Measurements from ENCODE around the gene GPR119.
A peak's percentile ranks its signal among the peaks of the same experiment; 100 is the strongest.
"Not testable (repeated sequence)": the region's sequence is repeated elsewhere in the genome, so short reads cannot be mapped to it uniquely, and the experiment has no call there.

The GPR119 gene

GRCh38 chrX:130385520-130385919 lies at the start of gene GPR119:
GPR119 (minus strand) TSS chrX:130385674; CDS start chrX:130385447, 227 bp downstream.
- DNase-seq (ENCODE audit: low read depth in 2 of 2): no peak

GRCh38 chrX:130429236-130429635 lies 43.8 kb upstream of the GPR119 start:
- not testable (repeated sequence) for DNase-seq (ENCODE audit: low read depth in 2 of 2)

GRCh38 chrX:130426531-130426930 lies 41.1 kb upstream of the GPR119 start:
- no peak for DNase-seq (ENCODE audit: low read depth in 2 of 2)

GRCh38 chrX:130419263-130419662 lies 33.8 kb upstream of the GPR119 start:
- DNase-seq (ENCODE audit: low read depth in 2 of 2): no peak

GRCh38 chrX:130418740-130419139 lies 33.3 kb upstream of the GPR119 start:
- no peak for DNase-seq (ENCODE audit: low read depth in 2 of 2)

- no peak for DNase-seq (ENCODE audit: low read depth in 2 of 2)
Measured at GRCh38 chrX:130418066-130418465, 32.6 kb upstream of the GPR119 start.

- no peak for DNase-seq (ENCODE audit: low read depth in 2 of 2)
Measured at GRCh38 chrX:130416785-130417184, 31.3 kb upstream of the GPR119 start.

- DNase-seq (ENCODE audit: low read depth in 2 of 2): no peak
Measured at GRCh38 chrX:130415201-130415600, 29.7 kb upstream of the GPR119 start.

- DNase-seq (ENCODE audit: low read depth in 2 of 2): no peak
Measured at GRCh38 chrX:130414800-130415199, 29.3 kb upstream of the GPR119 start.

- no peak for DNase-seq (ENCODE audit: low read depth in 2 of 2)
Measured at GRCh38 chrX:130413415-130413814, 27.9 kb upstream of the GPR119 start.

- no peak for DNase-seq (ENCODE audit: low read depth in 2 of 2)
Measured at GRCh38 chrX:130402208-130402684, 16.8 kb upstream of the GPR119 start.

GRCh38 chrX:130401415-130402207 lies 16.1 kb upstream of the GPR119 start, which contains the start of gene RBMX2:
RBMX2 (plus strand) TSS chrX:130401987; CDS start chrX:130402033, 46 bp downstream.
- DNase-seq (ENCODE audit: low read depth in 2 of 2): peak; percentile 21 to 26

- DNase-seq (ENCODE audit: low read depth in 2 of 2): no peak
Measured at GRCh38 chrX:130395341-130395740, 9.9 kb upstream of the GPR119 start.

- DNase-seq (ENCODE audit: low read depth in 2 of 2): no peak
Measured at GRCh38 chrX:130393451-130394074, 8.1 kb upstream of the GPR119 start.

GRCh38 chrX:130386408-130386808 lies 934 bp upstream of the GPR119 start:
- DNase-seq (ENCODE audit: low read depth in 2 of 2): no peak

GRCh38 chrX:130378024-130378669 lies 7.3 kb downstream of the GPR119 start:
- no peak for DNase-seq (ENCODE audit: low read depth in 2 of 2)

GRCh38 chrX:130376077-130376476 lies 9.4 kb downstream of the GPR119 start:
- DNase-seq (ENCODE audit: low read depth in 2 of 2): no peak

- DNase-seq (ENCODE audit: low read depth in 2 of 2): not testable (repeated sequence)
Measured at GRCh38 chrX:130352050-130352449, 33.4 kb downstream of the GPR119 start.

- no peak for DNase-seq (ENCODE audit: low read depth in 2 of 2)
Measured at GRCh38 chrX:130351567-130351966, 33.9 kb downstream of the GPR119 start.

GRCh38 chrX:130347321-130347720 lies 38.2 kb downstream of the GPR119 start:
- peak; percentile 42 to 47 for DNase-seq (ENCODE audit: low read depth in 2 of 2)

GRCh38 chrX:130343411-130343810 lies 42.1 kb downstream of the GPR119 start:
- no peak for DNase-seq (ENCODE audit: low read depth in 2 of 2)

GRCh38 chrX:130340271-130340670 lies 45.2 kb downstream of the GPR119 start:
- no peak for DNase-seq (ENCODE audit: low read depth in 2 of 2)

Data from fibroblast of skin of left biceps (primary cell).